HepG2 (cell line): ENCODE data around the gene BANK1. TPM values are rescaled to one million over a fixed set of nuclear protein-coding genes. Genes with fewer than 3 reads are reported as not detected.

ENCODE experiments used
- CHD2 ChIP-seq: IDR thresholded peaks from 2 replicates; pipeline ENCODE4 v1.6.1; 2011; ENCODE audit warnings: low read depth, low read length, improper control_type of control experiment
- FOXA3 ChIP-seq: IDR thresholded peaks from 2 replicates; pipeline ENCODE4 v1.6.1; 2016; ENCODE audit warnings: missing genetic modification reagents, missing compliant biosample characterization
- GLI4 ChIP-seq: sonication (generic); formaldehyde crosslinking; IDR thresholded peaks from 2 replicates; pipeline ENCODE4 v1.5.1; 2020; ENCODE audit warnings: missing genetic modification reagents, mild to moderate bottlenecking, moderate library complexity, borderline replicate concordance
- HMG20A ChIP-seq: IDR thresholded peaks from 2 replicates; pipeline ENCODE4 v1.6.1; 2016; ENCODE audit warnings: borderline replicate concordance
- JARID2 ChIP-seq: sonication (generic); formaldehyde crosslinking; IDR thresholded peaks from 2 replicates; pipeline ENCODE4 v1.8.1; 2023; ENCODE audit warnings: missing genetic modification reagents, inconsistent platforms; ENCODE audit not compliant: insufficient replicate concordance
- KDM5B ChIP-seq: sonication (generic); formaldehyde crosslinking; IDR thresholded peaks from 2 replicates; pipeline ENCODE4 v1.4.0; 2020; ENCODE audit warnings: missing genetic modification reagents, mild to moderate bottlenecking, borderline replicate concordance
- SAP130 ChIP-seq: IDR thresholded peaks from 2 replicates; pipeline ENCODE4 v1.6.1; 2016; ENCODE audit warnings: low read depth
- SNAPC4 ChIP-seq: sonication (generic); formaldehyde crosslinking; IDR thresholded peaks from 2 replicates; pipeline ENCODE4 v1.4.0; 2020; ENCODE audit warnings: mild to moderate bottlenecking, missing genetic modification reagents
- SOX6 ChIP-seq, 2 experiments: fragments of 450-650 bp in 1 of 2; sonication (generic) in 1 of 2; formaldehyde crosslinking in 1 of 2; IDR thresholded peaks; 2 replicates each; pipeline versions ENCODE4 v1.4.0 to v1.6.1; 2017 to 2020; ENCODE audit warnings: antibody characterized with exemption in 1 of 2, mild to moderate bottlenecking in 1 of 2, missing genetic modification reagents in 1 of 2
- TBP ChIP-seq: sonication (generic); formaldehyde crosslinking; IDR thresholded peaks from 2 replicates; pipeline ENCODE4 v1.5.0; 2020; ENCODE audit warnings: missing genetic modification reagents
- THAP11 ChIP-seq: IDR thresholded peaks from 2 replicates; pipeline ENCODE4 v1.6.1; 2016; ENCODE audit warnings: missing biosample characterization, missing genetic modification reagents
- ZFP36L1 ChIP-seq: sonication (generic); formaldehyde crosslinking; IDR thresholded peaks from 2 replicates; pipeline ENCODE4 v1.8.0; 2022; ENCODE audit warnings: mild to moderate bottlenecking, missing genetic modification reagents, moderate library complexity
- ZNF18 ChIP-seq: sonication (generic); formaldehyde crosslinking; IDR thresholded peaks from 2 replicates; pipeline ENCODE4 v1.8.0; 2022; ENCODE audit warnings: mild to moderate bottlenecking, missing genetic modification reagents; ENCODE audit not compliant: insufficient replicate concordance
- ZNF275 ChIP-seq: sonication (generic); formaldehyde crosslinking; IDR thresholded peaks from 2 replicates; pipeline ENCODE4 v1.8.0; 2022; ENCODE audit warnings: missing genetic modification reagents, mild to moderate bottlenecking, inconsistent platforms, borderline replicate concordance
- ZNF558 ChIP-seq: sonication (generic); formaldehyde crosslinking; IDR thresholded peaks from 2 replicates; pipeline ENCODE4 v1.9.0; 2022; ENCODE audit warnings: mild to moderate bottlenecking, missing genetic modification reagents, borderline replicate concordance
- polyA plus RNA-seq, 8 experiments: library from polyadenylated mRNA; depleted of rRNA in 3 of 8; stranded (reverse) in 7 of 8; unstranded in 1 of 8; fragments of >200 nt; fragmentation: Illumina TruSeq in 4 of 8; extraction: Trizol in 4 of 8; gene quantifications; 2 replicates each; pipeline versions ENCODE4 v1.2.1 to v1.2.3, GENCODE V29; 2011 to 2016; ENCODE audit warnings: low read depth in 4 of 8, missing spikeins in 1 of 8, mixed read lengths in 1 of 8; ENCODE audit not compliant: insufficient read depth in 1 of 8
- total RNA-seq, 5 experiments: library from RNA; depleted of rRNA; stranded (reverse); fragments of >200 nt; fragmentation: Illumina TruSeq; extraction: Trizol; gene quantifications; 2 replicates each; pipeline ENCODE4 v1.2.3, GENCODE V29; 2016; ENCODE audit warnings: low read depth in 1 of 5
- TF ChIP-seq, protein P1 (sequence below): sonication (generic); formaldehyde crosslinking; IDR thresholded peaks from 2 replicates; pipeline ENCODE4 v1.8.1; 2022; ENCODE audit warnings: mild to moderate bottlenecking, missing genetic modification reagents
- TF ChIP-seq, protein P2 (sequence below): sonication (generic); formaldehyde crosslinking; IDR thresholded peaks from 2 replicates; pipeline ENCODE4 v1.8.0; 2023; ENCODE audit warnings: mild to moderate bottlenecking, missing genetic modification reagents
- TF ChIP-seq, protein P3 (sequence below), 2 experiments: fragments of 450-650 bp in 1 of 2; sonication (generic) in 1 of 2; formaldehyde crosslinking; IDR thresholded peaks; 2 replicates each; pipeline versions ENCODE4 v1.5.0 to v1.8.0; 2020 to 2022; ENCODE audit warnings: mild to moderate bottlenecking in 1 of 2, missing genetic modification reagents in 1 of 2

Gene BANK1
- total and polyA plus RNA-seq, 2 of the 13 experiments (the other 11 are each of a cell fraction or from before 2014, with no cell fraction given), result 0.15 TPM; not detected in 1

DNA sequence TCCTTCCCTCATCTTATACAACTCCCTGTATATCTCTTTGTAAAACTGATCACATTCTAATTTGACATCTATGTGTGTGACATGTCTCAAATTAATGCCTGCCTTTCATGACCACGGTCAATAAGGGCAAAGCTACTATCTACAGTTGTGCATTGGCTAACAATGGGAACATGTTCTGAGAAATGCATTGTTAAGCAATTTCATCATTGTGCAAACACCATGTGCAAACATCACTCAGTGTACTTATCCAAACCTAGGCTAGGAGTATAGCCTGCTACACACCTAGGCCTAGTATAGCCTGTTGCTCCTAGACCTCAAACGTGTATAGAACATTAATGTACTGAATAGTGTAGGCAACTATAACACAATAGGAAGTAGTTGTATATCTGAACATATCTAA lies 95.0 kb downstream of the BANK1 start (continued):
- TF ChIP-seq, protein P1, sequence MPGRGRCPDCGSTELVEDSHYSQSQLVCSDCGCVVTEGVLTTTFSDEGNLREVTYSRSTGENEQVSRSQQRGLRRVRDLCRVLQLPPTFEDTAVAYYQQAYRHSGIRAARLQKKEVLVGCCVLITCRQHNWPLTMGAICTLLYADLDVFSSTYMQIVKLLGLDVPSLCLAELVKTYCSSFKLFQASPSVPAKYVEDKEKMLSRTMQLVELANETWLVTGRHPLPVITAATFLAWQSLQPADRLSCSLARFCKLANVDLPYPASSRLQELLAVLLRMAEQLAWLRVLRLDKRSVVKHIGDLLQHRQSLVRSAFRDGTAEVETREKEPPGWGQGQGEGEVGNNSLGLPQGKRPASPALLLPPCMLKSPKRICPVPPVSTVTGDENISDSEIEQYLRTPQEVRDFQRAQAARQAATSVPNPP (CRISPR knock-in tag), result no peak
- TF ChIP-seq ZNF558 (no peak), TBP (no peak), KDM5B (CRISPR knock-in tag) (no peak), THAP11 (CRISPR knock-in tag) (peak; percentile 65), CHD2 (no peak), HMG20A (peak; percentile 93), ZNF275 (no peak), ZFP36L1 (CRISPR knock-in tag) (no peak), JARID2 (CRISPR knock-in tag) (no peak), ZNF18 (CRISPR knock-in tag) (no peak), SAP130 (CRISPR knock-in tag) (0 out of 2 replicates have a peak, but pooled peaks have one; percentile 22), SNAPC4 (no peak), GLI4 (CRISPR knock-in tag) (no peak), FOXA3 (peak; percentile 97), SOX6 (IDR thresholded peaks at IDR 0.05) (peak; percentile 68; the same call in 1 of the 2 replicates), SOX6 (CRISPR knock-in tag; IDR thresholded peaks at IDR 0.05) (peak; percentile 99)
- TF ChIP-seq, protein P2, sequence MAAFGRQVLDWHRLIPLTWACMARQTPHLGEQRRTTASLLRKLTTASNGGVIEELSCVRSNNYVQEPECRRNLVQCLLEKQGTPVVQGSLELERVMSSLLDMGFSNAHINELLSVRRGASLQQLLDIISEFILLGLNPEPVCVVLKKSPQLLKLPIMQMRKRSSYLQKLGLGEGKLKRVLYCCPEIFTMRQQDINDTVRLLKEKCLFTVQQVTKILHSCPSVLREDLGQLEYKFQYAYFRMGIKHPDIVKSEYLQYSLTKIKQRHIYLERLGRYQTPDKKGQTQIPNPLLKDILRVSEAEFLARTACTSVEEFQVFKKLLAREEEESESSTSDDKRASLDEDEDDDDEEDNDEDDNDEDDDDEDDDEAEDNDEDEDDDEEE (CRISPR knock-in tag), result no peak
- TF ChIP-seq, protein P3, sequence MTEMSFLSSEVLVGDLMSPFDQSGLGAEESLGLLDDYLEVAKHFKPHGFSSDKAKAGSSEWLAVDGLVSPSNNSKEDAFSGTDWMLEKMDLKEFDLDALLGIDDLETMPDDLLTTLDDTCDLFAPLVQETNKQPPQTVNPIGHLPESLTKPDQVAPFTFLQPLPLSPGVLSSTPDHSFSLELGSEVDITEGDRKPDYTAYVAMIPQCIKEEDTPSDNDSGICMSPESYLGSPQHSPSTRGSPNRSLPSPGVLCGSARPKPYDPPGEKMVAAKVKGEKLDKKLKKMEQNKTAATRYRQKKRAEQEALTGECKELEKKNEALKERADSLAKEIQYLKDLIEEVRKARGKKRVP (CRISPR knock-in tag; IDR thresholded peaks at IDR 0.05), result peak in 1 of 2 experiments; percentile 69; a peak in 1 of 4 replicates
